DND-41 (cell line): ENCODE data around the gene GJD4.

Source experiments
- EZH2 ChIP-seq: IDR thresholded peaks from 3 replicates; pipeline ENCODE4 v1.6.1; 2012; ENCODE audit warnings: borderline replicate concordance, low read depth, mild to moderate bottlenecking, moderate library complexity, low read length, inconsistent platforms; ENCODE audit not compliant: severe bottlenecking
- TF ChIP-seq, protein P1 (sequence below): IDR thresholded peaks from 2 replicates; pipeline ENCODE4 v1.5.1; 2012; ENCODE audit warnings: borderline replicate concordance, low read length, moderate library complexity, mild to moderate bottlenecking; ENCODE audit not compliant: poor library complexity, severe bottlenecking; ENCODE audit errors: extremely low read depth

GRCh38 chr10:35584946-35585345, 20.2 kb upstream of the GJD4 start:
- TF ChIP-seq, protein P1, sequence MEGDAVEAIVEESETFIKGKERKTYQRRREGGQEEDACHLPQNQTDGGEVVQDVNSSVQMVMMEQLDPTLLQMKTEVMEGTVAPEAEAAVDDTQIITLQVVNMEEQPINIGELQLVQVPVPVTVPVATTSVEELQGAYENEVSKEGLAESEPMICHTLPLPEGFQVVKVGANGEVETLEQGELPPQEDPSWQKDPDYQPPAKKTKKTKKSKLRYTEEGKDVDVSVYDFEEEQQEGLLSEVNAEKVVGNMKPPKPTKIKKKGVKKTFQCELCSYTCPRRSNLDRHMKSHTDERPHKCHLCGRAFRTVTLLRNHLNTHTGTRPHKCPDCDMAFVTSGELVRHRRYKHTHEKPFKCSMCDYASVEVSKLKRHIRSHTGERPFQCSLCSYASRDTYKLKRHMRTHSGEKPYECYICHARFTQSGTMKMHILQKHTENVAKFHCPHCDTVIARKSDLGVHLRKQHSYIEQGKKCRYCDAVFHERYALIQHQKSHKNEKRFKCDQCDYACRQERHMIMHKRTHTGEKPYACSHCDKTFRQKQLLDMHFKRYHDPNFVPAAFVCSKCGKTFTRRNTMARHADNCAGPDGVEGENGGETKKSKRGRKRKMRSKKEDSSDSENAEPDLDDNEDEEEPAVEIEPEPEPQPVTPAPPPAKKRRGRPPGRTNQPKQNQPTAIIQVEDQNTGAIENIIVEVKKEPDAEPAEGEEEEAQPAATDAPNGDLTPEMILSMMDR = no peak
- no peak for TF ChIP-seq EZH2
